NCI-H1694 treated with DMSO at 0.1 percent for 48 hours (cell line): Measurements from ENCODE around the gene PMM1.
"Not testable (repeated sequence)": the region's sequence is repeated elsewhere in the genome, so short reads cannot be mapped to it uniquely, and the experiment has no call there.

Experiments
- DNase-seq: peaks from one replicate; lab custom pipeline; 2025; lab: John Stamatoyannopoulos, UW

PMM1 gene

DNA sequence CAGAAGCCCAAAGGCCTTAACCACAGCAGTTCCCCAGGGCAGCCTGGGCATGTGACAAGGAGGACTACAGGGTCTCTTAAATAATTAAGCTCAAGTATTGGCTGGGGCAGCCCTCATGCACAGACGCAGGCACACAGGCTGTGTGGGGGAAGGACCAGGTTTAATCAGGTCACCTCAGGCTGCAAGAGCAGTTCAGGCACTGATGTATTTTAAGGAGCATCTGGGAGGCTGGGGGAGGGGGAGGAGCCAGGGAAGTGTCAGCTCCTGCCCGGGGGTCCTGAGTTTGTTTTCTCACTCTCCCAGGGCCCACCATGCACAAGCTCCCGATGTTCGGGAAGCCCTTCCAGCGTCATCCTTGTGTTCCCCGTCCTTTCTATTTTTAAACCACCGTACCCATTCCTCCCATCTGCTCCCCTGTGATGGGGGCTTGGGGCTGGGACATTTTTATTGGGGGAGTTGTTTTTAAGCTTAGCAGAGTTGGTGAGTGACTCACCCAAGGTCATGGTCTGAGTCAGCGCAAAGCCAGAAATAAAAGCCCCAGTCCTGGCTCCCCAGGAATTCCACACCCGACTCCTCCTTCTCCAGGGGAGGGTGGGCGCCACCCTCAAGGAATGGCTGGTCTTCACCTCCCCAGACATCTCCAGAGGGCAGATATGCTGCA is 26.5 kb downstream of the PMM1 start:
- peak; percentile 31 for DNase-seq

DNA sequence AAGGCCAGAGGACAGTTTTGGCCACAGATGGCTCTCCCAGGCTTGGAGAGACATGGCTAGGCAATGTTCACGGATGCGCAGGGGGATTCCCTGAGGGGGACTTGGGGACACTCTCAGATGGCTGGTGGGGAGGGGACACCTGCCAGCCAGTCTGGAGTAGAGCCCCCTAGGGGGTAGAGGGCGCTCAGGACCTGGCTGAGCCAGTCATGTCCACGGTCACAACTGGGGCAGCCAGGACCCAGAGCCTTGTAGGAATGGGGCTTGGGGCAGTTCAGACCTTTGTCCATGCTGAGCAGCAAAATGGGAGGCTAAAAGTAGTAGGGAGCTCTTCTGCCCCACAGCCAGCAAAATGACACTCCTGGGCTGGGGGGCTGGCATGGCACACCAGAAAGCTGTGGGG is 27.2 kb downstream of the PMM1 start:
- DNase-seq = no peak

DNA sequence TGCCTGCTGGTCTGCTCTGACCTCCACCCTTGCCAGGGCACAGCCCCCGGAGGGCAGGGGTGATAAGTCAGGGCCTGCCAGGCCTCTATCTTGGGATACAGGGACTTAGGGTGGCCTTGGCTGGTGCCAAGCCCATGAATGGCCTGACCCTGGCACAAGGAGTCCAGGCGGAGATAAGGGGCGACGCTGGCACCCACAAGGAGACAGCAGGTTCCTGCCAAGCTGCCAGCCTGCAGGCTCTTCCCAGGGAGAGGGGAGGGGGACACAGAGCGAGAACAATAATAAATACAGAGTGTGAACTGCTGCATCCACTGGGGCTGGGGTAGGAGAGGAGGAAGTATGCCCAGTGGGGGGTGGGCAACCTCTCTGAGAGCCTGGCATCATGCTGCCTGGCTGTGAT is 27.9 kb downstream of the PMM1 start:
- DNase-seq = no peak

DNA sequence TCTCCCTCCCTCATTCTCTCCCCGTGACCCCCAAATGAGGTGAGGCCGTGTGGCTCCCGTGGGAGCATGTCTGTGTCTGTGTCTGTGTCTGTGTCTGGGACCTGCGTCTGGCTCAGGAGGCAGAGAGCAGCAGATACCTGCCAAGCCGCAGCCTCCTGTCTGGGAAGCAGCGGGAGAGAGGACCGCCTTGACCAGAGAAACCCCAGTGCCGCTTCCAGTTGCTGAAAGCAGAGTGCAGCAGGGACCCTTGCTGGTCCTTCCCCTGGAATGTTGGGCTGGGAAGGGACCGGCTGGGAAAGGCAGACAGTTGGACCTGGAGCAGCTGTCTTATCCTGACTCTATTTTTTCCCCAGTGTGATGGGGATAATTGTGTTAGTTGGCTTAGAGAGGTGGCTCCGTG is 28.3 kb downstream of the PMM1 start:
- DNase-seq = peak; percentile 5

- DNase-seq = no peak
Measured at GRCh38 chr22:41560095-41560471, 29.6 kb downstream of the PMM1 start.

- not testable (repeated sequence) for DNase-seq
Measured at GRCh38 chr22:41558241-41558630, 31.4 kb downstream of the PMM1 start.

GRCh38 chr22:41557401-41558240 is 32.0 kb downstream of the PMM1 start:
- DNase-seq = peak; percentile 85

DNA sequence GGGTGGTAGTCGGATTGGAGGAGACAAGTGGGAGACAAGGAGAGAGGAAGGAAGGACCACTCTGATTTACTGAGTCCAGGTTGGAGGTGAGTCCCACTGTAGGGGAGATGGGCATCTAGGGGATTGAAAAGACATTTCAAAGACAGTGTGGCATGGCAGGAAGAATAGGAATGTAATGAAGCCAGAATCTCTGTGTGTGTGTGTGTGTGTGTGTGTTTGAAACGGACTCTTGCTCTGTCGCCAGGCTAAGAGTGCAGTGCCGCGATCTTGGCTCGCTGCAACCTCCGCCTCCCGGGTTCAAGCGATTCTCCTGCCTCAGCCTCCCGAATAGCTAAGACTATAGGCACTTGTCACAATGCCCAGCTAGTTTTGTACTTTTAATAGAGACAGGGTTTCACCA is 33.1 kb downstream of the PMM1 start:
- no peak for DNase-seq

DNA sequence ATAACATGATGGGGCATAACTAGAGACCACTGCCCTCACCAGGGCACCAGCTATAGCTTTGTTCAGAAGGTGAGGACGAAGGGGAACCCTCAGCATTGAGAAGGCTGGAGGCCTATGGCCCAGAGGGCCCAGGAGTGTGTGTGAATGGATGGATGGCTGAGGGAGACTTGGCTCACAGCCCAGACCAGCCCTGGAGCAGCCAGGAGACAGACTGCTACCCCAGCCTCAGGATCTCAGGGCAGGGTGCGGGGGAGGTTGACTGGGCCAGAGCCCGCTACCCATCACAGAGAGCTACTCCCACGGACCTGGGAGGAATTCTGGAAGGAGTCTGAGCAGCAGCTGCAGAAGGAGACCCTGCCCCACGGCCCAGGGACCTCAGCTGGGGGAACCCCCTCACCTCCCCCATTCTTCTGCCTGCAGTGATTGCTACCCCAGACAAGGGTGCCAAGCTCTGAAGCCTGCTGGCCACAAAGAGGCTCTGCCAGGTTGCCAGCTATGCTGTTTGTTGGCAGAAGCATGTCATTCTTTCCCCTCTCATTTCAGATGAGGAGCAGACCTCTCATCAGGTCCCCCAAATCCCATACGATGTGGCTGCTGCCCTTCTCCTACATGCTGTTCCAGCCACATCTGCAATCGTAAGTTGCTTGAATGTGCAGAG is 34.2 kb downstream of the PMM1 start:
- DNase-seq = peak; percentile 61

GRCh38 chr22:41551877-41552582 is 37.6 kb downstream of the PMM1 start:
- no peak for DNase-seq

DNA sequence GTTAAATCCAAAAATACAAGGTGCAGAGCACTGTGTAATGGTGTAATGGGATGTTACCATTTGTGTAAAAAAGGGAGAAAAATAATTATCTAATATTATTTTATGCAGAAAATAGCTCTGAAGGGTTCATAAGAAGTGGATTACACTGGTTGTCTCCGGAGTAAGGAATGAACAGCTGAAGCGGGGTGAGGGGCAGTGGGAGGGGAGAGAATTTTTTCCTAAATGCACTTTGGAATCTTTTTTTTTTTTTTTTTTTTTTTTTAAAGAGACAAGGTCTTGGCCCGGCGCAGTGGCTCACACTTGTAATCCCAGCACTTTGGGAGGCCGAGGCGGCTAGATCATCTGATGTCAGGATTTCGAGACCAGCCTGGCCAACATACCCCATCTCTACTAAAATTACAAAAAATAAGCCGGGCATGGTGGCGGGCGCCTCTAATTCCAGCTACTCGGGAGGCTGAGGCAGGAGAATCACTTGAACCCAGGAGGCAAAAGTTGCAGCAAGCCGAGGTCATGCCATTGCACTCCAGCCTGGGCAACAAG is 38.6 kb downstream of the PMM1 start:
- DNase-seq = no peak

GRCh38 chr22:41548830-41549211 is 40.8 kb downstream of the PMM1 start:
- no peak for DNase-seq

DNA sequence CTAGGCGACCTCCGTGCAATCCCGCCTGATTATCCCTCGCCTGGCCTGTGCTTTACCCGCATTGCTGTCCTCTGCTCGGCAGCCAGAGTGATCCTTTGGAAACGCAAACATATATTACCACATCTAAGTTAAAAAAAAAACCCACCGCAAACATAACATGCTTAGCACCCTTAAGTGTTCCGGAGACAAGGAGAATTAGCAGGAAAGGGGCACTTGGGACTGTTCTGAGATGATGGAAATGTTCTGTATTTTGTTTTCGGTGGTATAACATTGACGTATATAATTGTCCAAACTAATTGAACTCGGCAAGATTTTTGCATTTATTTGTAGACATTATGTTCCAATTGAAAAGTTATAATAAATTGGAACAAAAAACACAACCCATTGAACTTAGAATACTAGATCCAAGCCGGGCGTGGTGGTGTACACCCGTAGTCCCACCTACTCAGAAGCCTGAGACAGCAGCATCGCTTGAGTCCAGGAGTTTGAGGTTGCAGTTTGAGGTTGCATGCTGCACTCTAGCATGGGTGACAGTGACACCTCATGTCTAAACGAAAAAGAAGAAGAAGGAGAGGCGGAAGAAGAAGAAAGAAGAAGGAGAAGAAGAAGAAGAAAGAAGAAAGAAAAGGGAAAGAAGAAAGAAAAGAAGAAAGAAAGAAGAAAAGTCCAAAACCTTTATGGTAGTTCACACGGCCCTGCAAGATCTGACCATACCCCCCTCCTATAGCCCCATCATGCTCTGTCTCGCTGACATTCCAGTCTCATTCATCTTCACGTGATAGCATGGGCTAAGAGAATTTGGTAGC is 44.8 kb downstream of the PMM1 start:
- no peak for DNase-seq

DNA sequence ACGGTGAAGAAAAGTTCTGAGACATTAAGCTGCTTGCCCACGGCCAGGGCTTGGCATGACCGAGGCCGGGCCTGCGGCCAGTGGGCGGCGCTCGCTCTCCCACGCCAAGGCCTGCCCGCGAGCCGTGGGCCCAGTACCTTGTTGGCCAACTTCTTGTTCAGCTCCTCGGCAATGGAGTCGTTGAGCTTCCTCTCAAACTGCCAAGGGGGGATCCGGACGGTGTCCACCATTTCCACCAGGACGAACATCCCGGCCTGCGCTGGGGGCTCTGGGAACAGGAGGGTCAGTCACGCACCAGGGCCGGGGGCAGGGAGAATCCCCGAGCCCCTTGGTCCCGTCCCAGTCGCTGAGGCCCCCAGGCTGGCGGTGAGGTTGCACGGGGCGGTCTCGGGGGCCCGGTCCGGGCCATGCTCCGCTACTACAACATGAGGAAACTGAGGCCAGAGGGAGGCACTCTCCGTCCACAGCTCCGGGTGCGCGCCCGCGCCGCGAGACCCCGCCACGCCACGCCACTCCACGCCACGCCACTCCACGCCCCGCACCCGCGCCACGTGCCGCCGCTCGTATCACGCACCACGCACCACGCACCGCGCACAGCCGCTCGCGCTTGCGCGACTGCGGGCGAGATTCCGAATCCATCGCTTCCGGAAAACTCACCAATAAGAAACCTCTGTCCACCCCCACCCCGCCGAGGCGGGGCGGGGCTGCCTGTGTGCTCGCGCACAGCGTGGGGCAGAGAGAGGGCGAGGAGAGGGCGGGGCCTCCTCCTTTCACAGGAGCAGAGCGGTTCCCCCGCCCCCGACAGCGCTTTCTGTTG is 45.6 kb downstream of the PMM1 start, which contains the start of gene POLR3H:
Gene POLR3H, minus strand, starts transcription at position 617 of the 817 bp plus-strand sequence. Its CDS starts 369 bp downstream, at position 248.
- peak; percentile 95 for DNase-seq

GRCh38 chr22:41542224-41542623 is 47.4 kb downstream of the PMM1 start:
- no peak for DNase-seq

GRCh38 chr22:41541484-41541883 is 48.2 kb downstream of the PMM1 start:
- DNase-seq = no peak

DNA sequence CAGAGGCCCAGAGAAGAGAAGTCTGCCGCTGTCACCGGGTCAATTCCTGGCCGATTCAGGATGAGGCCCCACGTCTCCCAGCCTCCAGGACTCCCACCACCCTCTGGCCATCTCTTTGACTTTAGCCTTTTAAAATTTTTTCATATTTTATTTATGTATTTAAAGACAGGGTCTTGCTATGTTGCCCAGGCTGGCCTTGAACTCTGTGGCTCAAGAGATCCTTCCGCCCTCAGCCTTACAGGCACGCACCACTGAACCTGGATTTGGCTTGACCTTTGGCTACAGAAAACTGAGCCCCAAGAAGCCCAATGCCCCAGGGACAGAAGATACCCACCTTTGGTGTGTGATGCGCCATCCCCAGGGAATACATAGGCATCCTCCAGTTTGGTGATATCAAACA is 49.3 kb downstream of the PMM1 start:
- no peak for DNase-seq

- no peak for DNase-seq
Measured at GRCh38 chr22:41540006-41540315, 49.7 kb downstream of the PMM1 start.

- DNase-seq = no peak
Measured at GRCh38 chr22:41539146-41540005, 50.3 kb downstream of the PMM1 start.

GRCh38 chr22:41538583-41538982 is 51.1 kb downstream of the PMM1 start:
- no peak for DNase-seq
